K562 (cell line): Measurements from ENCODE around the gene SLFN14. TPM values are rescaled to one million over a fixed set of nuclear protein-coding genes. Genes with fewer than 3 reads are reported as not detected.
"Not testable (repeated sequence)": the region's sequence is repeated elsewhere in the genome, so short reads cannot be mapped to it uniquely, and the experiment has no call there.

Source experiments
- ATAC-seq: fragments of 200-7000 bp; cut with Tn5 transposase; 3 replicates; pipeline ENCODE4 v1.9.1; 2020; ENCODE audit warnings: moderate library complexity
- BruUV-seq: library from RNA; stranded (reverse); fragments of 400-500 nt; replicated peaks from 2 replicates; lab custom pipeline; 2021; lab: Mats Ljungman, UMichigan
- CTCF ChIA-PET: fragments of 300-600 bp; formaldehyde crosslinking; extraction: SDS; loops from one replicate; lab custom pipeline; 2021; ENCODE audit warnings: low intra/inter-chr PET ratio; lab: Yijun Ruan, JAX
- POLR2A ChIA-PET: fragments of 300-600, 350-650 bp; sonication (Branson Sonifier 250); formaldehyde crosslinking; extraction: SDS; loops from one replicate; lab custom pipeline; 2021; ENCODE audit warnings: antibody characterized with exemption, inconsistent platforms; lab: Yijun Ruan, JAX
- DNase-seq, 4 experiments: peaks; one replicate each; pipeline versions ENCODE4 v3.0.0 to v3.0.0-alpha.2; 2011 to 2018; ENCODE audit warnings: low spot score in 3 of 4, mixed read lengths in 3 of 4; ENCODE audit errors: extremely low read depth in 1 of 4
- FAIRE-seq: peaks from 2 replicates; lab custom pipeline; 2011; peaks lifted over from hg19 to GRCh38; lab: Jason Lieb, UNC
- H2AFZ ChIP-seq: 2 replicates; pipeline ENCODE4 v1.6.0; 2011; ENCODE audit warnings: low read depth, low read length, control low read depth, inconsistent platforms
- H3K27ac ChIP-seq: fragments of 200-600 bp; 3 replicates; pipeline ENCODE4 v1.8.0; 2011; ENCODE audit warnings: low read depth, mild to moderate bottlenecking, control low read depth, inconsistent platforms, low read length, moderate library complexity, mixed read lengths; ENCODE audit errors: extremely low read depth
- H3K27me3 ChIP-seq, 2 experiments: fragments of 300-600 bp in 1 of 2; 2 replicates in 1 of 2; 3 replicates in 1 of 2; pipeline versions ENCODE4 v1.6.0 to v1.8.0; 2011; ENCODE audit warnings: inconsistent platforms in 2 of 2, low read length in 2 of 2, mild to moderate bottlenecking in 1 of 2, mixed read lengths in 1 of 2, moderate library complexity in 1 of 2; ENCODE audit not compliant: control insufficient read depth in 2 of 2, insufficient read depth in 2 of 2
- H3K36me3 ChIP-seq: fragments of 300-600 bp; 3 replicates; pipeline ENCODE4 v1.8.0; 2011; ENCODE audit warnings: mild to moderate bottlenecking, low read length, inconsistent platforms; ENCODE audit not compliant: control insufficient read depth, insufficient read depth
- H3K4me1 ChIP-seq, 2 experiments: fragments of 200-600 bp in 1 of 2; replicated peaks in 1 of 2; 2 replicates in 1 of 2; 3 replicates in 1 of 2; pipeline versions ENCODE4 v1.5.1 to v1.8.0; 2011; ENCODE audit warnings: inconsistent platforms in 2 of 2, low read length in 2 of 2, mild to moderate bottlenecking in 1 of 2, mixed read lengths in 1 of 2, moderate library complexity in 1 of 2; ENCODE audit not compliant: control insufficient read depth in 2 of 2, insufficient read depth in 2 of 2
- H3K4me2 ChIP-seq: 2 replicates; pipeline ENCODE4 v1.6.1; 2011; ENCODE audit warnings: low read length, control low read depth, inconsistent platforms, mixed read lengths; ENCODE audit not compliant: insufficient read depth
- H3K4me3 ChIP-seq: fragments of 200-600 bp; sonication (generic), shearing (Covaris generic); 2 replicates; pipeline ENCODE4 v1.5.1; 2016; ENCODE audit warnings: control low read depth, inconsistent platforms
- H3K79me2 ChIP-seq: fragments of 200-600 bp; 3 replicates; pipeline ENCODE4 v1.8.0; 2011; ENCODE audit warnings: low read length, inconsistent platforms; ENCODE audit not compliant: control insufficient read depth, insufficient read depth
- H3K9ac ChIP-seq, 2 experiments: 2 replicates each; pipeline versions ENCODE4 v1.6.0 to v1.6.1; 2011; ENCODE audit warnings: low read depth in 2 of 2, low read length in 2 of 2, control low read depth in 1 of 2, inconsistent platforms in 1 of 2, mild to moderate bottlenecking in 1 of 2, mixed read lengths in 1 of 2; ENCODE audit not compliant: insufficient read depth in 1 of 2
- H3K9me1 ChIP-seq: one replicate; pipeline ENCODE4 v1.6.0; 2011; ENCODE audit warnings: inconsistent platforms, mild to moderate bottlenecking, low read length, moderate library complexity; ENCODE audit not compliant: control insufficient read depth, insufficient read depth
- H3K9me3 ChIP-seq: replicated peaks from 2 replicates; pipeline ENCODE4 v1.5.1; 2011; ENCODE audit warnings: low read depth, low read length, inconsistent platforms; ENCODE audit not compliant: control insufficient read depth, insufficient read depth
- H4K20me1 ChIP-seq: replicated peaks from 2 replicates; pipeline ENCODE4 v1.6.1; 2011; ENCODE audit warnings: low read length, inconsistent platforms, mixed read lengths; ENCODE audit not compliant: control insufficient read depth, insufficient read depth
- IFI16 ChIP-seq: fragments of 250-450 bp; sonication (Bioruptor Pico); IDR thresholded peaks from 2 replicates; pipeline ENCODE4 v2.1.2; 2022; ENCODE audit warnings: mild to moderate bottlenecking, inconsistent platforms
- MEF2D ChIP-seq: conservative IDR thresholded peaks from 2 replicates; pipeline ENCODE4 v1.6.1; 2016; ENCODE audit warnings: low read depth, missing genetic modification characterization, missing compliant biosample characterization
- MXI1 ChIP-seq: IDR thresholded peaks from 2 replicates; pipeline ENCODE4 v1.6.1; 2011; ENCODE audit warnings: low read depth, mild to moderate bottlenecking, improper control_type of control experiment, low read length
- PHF21A ChIP-seq: fragments of 450-650 bp; IDR thresholded peaks from 2 replicates; pipeline ENCODE4 v1.6.1; 2017; ENCODE audit warnings: low read depth, borderline replicate concordance
- POLR2AphosphoS2 ChIP-seq: IDR thresholded peaks from 2 replicates; pipeline ENCODE4 v1.6.1; 2012; ENCODE audit warnings: low read length, improper control_type of control experiment
- SPI1 ChIP-seq: IDR thresholded peaks from 2 replicates; pipeline ENCODE4 v1.6.1; 2011; ENCODE audit warnings: low read depth, low read length, control low read depth, borderline replicate concordance
- U2AF2 ChIP-seq: fragments of 200-400 bp; formaldehyde crosslinking; optimal IDR thresholded peaks from 2 replicates; pipeline ENCODE3; 2017; ENCODE audit warnings: low read depth, mild to moderate bottlenecking, low read length
- ZEB2 ChIP-seq: fragments of 450-650 bp; IDR thresholded peaks from 2 replicates; pipeline ENCODE4 v1.6.1; 2016
- ZNF146 ChIP-seq: IDR thresholded peaks from one replicate; pipeline ENCODE4 v1.6.1; 2018; ENCODE audit warnings: missing compliant biosample characterization; ENCODE audit not compliant: unreplicated experiment
- ZNF561 ChIP-seq: fragments of 450-650 bp; formaldehyde crosslinking; conservative IDR thresholded peaks from 2 replicates; pipeline ENCODE4 v1.4.0; 2020; ENCODE audit warnings: mild to moderate bottlenecking, moderate library complexity
- WGBS: fragments of 100-300 bp; shearing (Covaris generic); methylation state at CpG from one replicate; pipeline ENCODE4 v1.1.6; 2016; ENCODE audit warnings: low coverage, mixed read lengths; ENCODE audit not compliant: insufficient coverage; ENCODE audit errors: missing lambda C conversion rate; 5-methylcytosine and 5-hydroxymethylcytosine counted together
- in situ Hi-C: fragments of 300-500 bp; cut with MboI; formaldehyde crosslinking; loops from 4 replicates; pipeline ENCODE4 v1.15.0; 2018; ENCODE audit warnings: inconsistent platforms, mixed read lengths
- intact Hi-C: fragments of 100-400 bp; cut with micrococcal nuclease; formaldehyde crosslinking; loops from 2 replicates; pipeline ENCODE4 v1.14.2; 2022
- polyA plus RNA-seq, 8 experiments: library from polyadenylated mRNA; depleted of rRNA in 4 of 8; stranded (reverse) in 5 of 8; unstranded in 3 of 8; fragments of >200 nt; fragmentation: Nextera tagmentation in 2 of 8; fragmentation: Illumina TruSeq in 1 of 8; extraction: Ambion mirVana in 2 of 8; extraction: Trizol in 1 of 8; gene quantifications; 2 replicates each; pipeline versions ENCODE4 v1.2.1 to v1.2.3, GENCODE V29; 2011 to 2014; ENCODE audit warnings: inconsistent platforms in 1 of 8, missing spikeins in 1 of 8
- total RNA-seq, 7 experiments: library from RNA; depleted of rRNA in 6 of 7; stranded (reverse); fragments of >200 nt in 6 of 7; fragmentation: Illumina TruSeq in 2 of 7; extraction: Trizol in 2 of 7; gene quantifications; 2 replicates each; pipeline versions ENCODE4 v1.2.1 to v1.2.3, GENCODE V29; 2011 to 2021; ENCODE audit warnings: low replicate concordance in 1 of 7
- TF ChIP-seq, protein P1 (sequence below), 3 experiments: fragments of 200-800 bp in 1 of 3; fragments of 250-450 bp in 1 of 3; fragments of 450-650 bp in 1 of 3; sonication (Bioruptor Pico) in 1 of 3; sonication (Bioruptor generic) in 1 of 3; formaldehyde crosslinking in 1 of 3; IDR thresholded peaks; 2 replicates each; pipeline versions ENCODE4 v1.6.1 to v1.8.0; 2016 to 2022; ENCODE audit warnings: mild to moderate bottlenecking in 2 of 3, missing genetic modification characterization in 2 of 3, missing compliant biosample characterization in 1 of 3, moderate library complexity in 1 of 3

SLFN14 gene
- total and polyA plus RNA-seq, 9 of the 15 experiments (the other 6 are each of a cell fraction or from before 2014, with no cell fraction given): 1.3 to 4.3 (median 3.1) TPM

DNA sequence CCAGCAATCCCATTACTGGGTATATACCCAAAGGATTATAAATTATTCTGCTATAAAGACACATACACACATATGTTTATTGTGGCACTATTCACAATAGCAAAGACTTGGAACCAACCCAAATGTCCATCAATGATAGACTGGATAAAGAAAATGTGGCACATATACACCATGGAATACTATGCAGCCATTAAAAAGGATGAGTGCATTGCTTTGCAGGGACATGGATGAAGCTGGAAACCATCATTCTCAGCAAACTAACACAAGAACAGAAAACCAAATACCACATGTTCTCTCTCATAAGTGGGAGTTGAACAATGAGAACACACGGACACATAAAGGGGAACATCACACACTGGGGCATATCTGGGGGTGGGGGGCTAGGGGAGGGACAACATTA lies 31.3 kb downstream of the SLFN14 start:
- H3K36me3 ChIP-seq, H3K9me1 ChIP-seq, H3K4me1 ChIP-seq, in situ Hi-C loops, ATAC-seq, FAIRE-seq, H3K4me2 ChIP-seq, H3K79me2 ChIP-seq, H3K9me3 ChIP-seq, H3K9ac ChIP-seq, H2AFZ ChIP-seq, H3K27me3 ChIP-seq, H4K20me1 ChIP-seq, H3K27ac ChIP-seq, BruUV-seq, CTCF ChIA-PET, intact Hi-C loops, DNase-seq, H3K4me3 ChIP-seq, POLR2A ChIA-PET: not testable (repeated sequence)
- WGBS: 50% methylated on average over 1 of the region's 1 CpG
- TF ChIP-seq ZNF146 (CRISPR knock-in tag): peak; percentile 54

DNA sequence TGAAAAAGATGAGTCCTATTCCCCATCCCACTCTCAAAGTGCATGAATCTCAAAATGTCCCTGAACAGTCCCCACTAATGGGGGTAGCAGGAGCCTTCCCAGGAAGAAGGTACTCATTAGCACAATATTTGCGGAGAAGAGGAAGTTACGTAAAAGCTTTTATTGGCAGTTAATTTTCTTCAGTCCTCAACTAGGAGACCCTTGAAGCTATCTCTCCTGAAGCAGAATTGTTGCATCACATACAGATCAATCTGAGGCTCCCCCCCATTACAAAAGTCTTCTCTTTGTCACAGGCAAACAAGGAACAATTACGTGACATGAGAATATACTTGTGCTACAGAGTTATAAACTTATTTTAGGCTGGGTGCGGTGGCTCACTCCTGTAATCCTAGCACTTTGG lies 37.3 kb downstream of the SLFN14 start:
- no TSS peak for BruUV-seq
- Histone ChIP-seq H3K9me3 (no peaks in the 10 kb centered on the region), H3K9me1 (no peaks in the 10 kb centered on the region), H3K27ac (no peak overlapping the region), H3K79me2 (no peaks in the 10 kb centered on the region), H3K36me3 (no peaks in the 10 kb centered on the region), H3K9ac (no peak overlapping the region), H3K4me1 (no peaks in the 10 kb centered on the region), H3K4me2 (no peak overlapping the region), H4K20me1 (no peaks in the 10 kb centered on the region), H3K4me3 (no peak overlapping the region), H2AFZ (no peak overlapping the region), H3K27me3 (peaks cover 6 to 7% of the 10 kb centered on the region in 2 experiments; a peak in 3 of 5 replicates)
- no peak for DNase-seq
- ChIA-PET CTCF (no interaction called here), POLR2A (no interaction called here)
- intact Hi-C loops: no loop called here
- no peak for ATAC-seq
- in situ Hi-C loops: no loop called here
- FAIRE-seq: no peak
- 17% methylated on average over 4 of the region's 4 CpGs for WGBS
- TF ChIP-seq POLR2AphosphoS2 (no peak), MXI1 (no peak), SPI1 (no peak), MEF2D (tag) (no peak), PHF21A (no peak), U2AF2 (no peak), IFI16 (no peak), ZEB2 (no peak), ZNF561 (CRISPR knock-in tag) (no peak)
- TF ChIP-seq, protein P1, sequence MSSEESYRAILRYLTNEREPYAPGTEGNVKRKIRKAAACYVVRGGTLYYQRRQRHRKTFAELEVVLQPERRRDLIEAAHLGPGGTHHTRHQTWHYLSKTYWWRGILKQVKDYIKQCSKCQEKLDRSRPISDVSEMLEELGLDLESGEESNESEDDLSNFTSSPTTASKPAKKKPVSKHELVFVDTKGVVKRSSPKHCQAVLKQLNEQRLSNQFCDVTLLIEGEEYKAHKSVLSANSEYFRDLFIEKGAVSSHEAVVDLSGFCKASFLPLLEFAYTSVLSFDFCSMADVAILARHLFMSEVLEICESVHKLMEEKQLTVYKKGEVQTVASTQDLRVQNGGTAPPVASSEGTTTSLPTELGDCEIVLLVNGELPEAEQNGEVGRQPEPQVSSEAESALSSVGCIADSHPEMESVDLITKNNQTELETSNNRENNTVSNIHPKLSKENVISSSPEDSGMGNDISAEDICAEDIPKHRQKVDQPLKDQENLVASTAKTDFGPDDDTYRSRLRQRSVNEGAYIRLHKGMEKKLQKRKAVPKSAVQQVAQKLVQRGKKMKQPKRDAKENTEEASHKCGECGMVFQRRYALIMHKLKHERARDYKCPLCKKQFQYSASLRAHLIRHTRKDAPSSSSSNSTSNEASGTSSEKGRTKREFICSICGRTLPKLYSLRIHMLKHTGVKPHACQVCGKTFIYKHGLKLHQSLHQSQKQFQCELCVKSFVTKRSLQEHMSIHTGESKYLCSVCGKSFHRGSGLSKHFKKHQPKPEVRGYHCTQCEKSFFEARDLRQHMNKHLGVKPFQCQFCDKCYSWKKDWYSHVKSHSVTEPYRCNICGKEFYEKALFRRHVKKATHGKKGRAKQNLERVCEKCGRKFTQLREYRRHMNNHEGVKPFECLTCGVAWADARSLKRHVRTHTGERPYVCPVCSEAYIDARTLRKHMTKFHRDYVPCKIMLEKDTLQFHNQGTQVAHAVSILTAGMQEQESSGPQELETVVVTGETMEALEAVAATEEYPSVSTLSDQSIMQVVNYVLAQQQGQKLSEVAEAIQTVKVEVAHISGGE (CRISPR knock-in tag; IDR thresholded peaks at IDR 0.05): no peak
